Measurements from ENCODE around the gene CENPX. TPM values are rescaled to one million over a fixed set of nuclear protein-coding genes. Genes with fewer than 3 reads are reported as not detected.
A peak's percentile ranks its signal among the peaks of the same experiment; 100 is the strongest.

Gene CENPX
- total RNA-seq, 1 donor from 2014 or later: 59.9 TPM

- peak; percentile 88 for DNase-seq
- Mint-ChIP-seq H3K27me3 (ENCODE audit: unreplicated experiment) (peaks cover 1% of the 10 kb centered on the region), H3K27ac (ENCODE audit: unreplicated experiment) (peak within 1 kb of the TSS; percentile 52), H3K36me3 (ENCODE audit: unreplicated experiment) (no peaks in the 10 kb centered on the region), H3K4me3 (ENCODE audit: unreplicated experiment) (peak within 1 kb of the TSS; percentile 87), H3K9me3 (ENCODE audit: unreplicated experiment) (no peaks in the 10 kb centered on the region), H3K4me1 (ENCODE audit: low read depth, unreplicated experiment) (no peaks in the 10 kb centered on the region)
- TF ChIP-seq CTCF (IDR thresholded peaks at IDR 0.05; ENCODE audit: partially characterized antibody, unreplicated experiment): no peak
These were observed 29.3 kb upstream of the CENPX start, which contains the start of the genes GPS1 and RFNG for GRCh38 chr17:82051776-82052637. Gene GPS1 (plus strand): TSS chr17:82051898. CDS start chr17:82051932, 34 bp downstream. Gene RFNG (minus strand): TSS chr17:82051811. CDS start chr17:82051766, 45 bp downstream.

- peaks cover under 1% of the 10 kb centered on the region for H3K4me1 Mint-ChIP-seq (ENCODE audit: low read depth, unreplicated experiment)
- no peaks in the 10 kb centered on the region for H3K9me3 Mint-ChIP-seq (ENCODE audit: unreplicated experiment)
- no peaks in the 10 kb centered on the region for H3K36me3 Mint-ChIP-seq (ENCODE audit: unreplicated experiment)
- DNase-seq: no peak
- peaks cover 1% of the 10 kb centered on the region for H3K27me3 Mint-ChIP-seq (ENCODE audit: unreplicated experiment)
- H3K27ac Mint-ChIP-seq (ENCODE audit: unreplicated experiment): peak overlapping the region; percentile 52
- H3K4me3 Mint-ChIP-seq (ENCODE audit: unreplicated experiment): peak overlapping the region; percentile 86
- no peak for TF ChIP-seq CTCF (IDR thresholded peaks at IDR 0.05; ENCODE audit: partially characterized antibody, unreplicated experiment)
These were observed 28.3 kb upstream of the CENPX start for GRCh38 chr17:82050761-82051641.

GRCh38 chr17:82050152-82050760 lies 27.6 kb upstream of the CENPX start:
- H3K9me3 Mint-ChIP-seq (ENCODE audit: unreplicated experiment): no peaks in the 10 kb centered on the region
- TF ChIP-seq CTCF (IDR thresholded peaks at IDR 0.05; ENCODE audit: partially characterized antibody, unreplicated experiment): no peak
- no peaks in the 10 kb centered on the region for H3K36me3 Mint-ChIP-seq (ENCODE audit: unreplicated experiment)
- H3K4me1 Mint-ChIP-seq (ENCODE audit: low read depth, unreplicated experiment): peaks cover 2% of the 10 kb centered on the region
- H3K4me3 Mint-ChIP-seq (ENCODE audit: unreplicated experiment): peak overlapping the region; percentile 86
- no peak for DNase-seq
- H3K27ac Mint-ChIP-seq (ENCODE audit: unreplicated experiment): no peak overlapping the region
- H3K27me3 Mint-ChIP-seq (ENCODE audit: unreplicated experiment): peaks cover 1% of the 10 kb centered on the region

- H3K27ac Mint-ChIP-seq (ENCODE audit: unreplicated experiment): no peak overlapping the region
- DNase-seq: no peak
- H3K36me3 Mint-ChIP-seq (ENCODE audit: unreplicated experiment): no peaks in the 10 kb centered on the region
- no peak overlapping the region for H3K4me3 Mint-ChIP-seq (ENCODE audit: unreplicated experiment)
- peaks cover 1% of the 10 kb centered on the region for H3K27me3 Mint-ChIP-seq (ENCODE audit: unreplicated experiment)
- TF ChIP-seq CTCF (IDR thresholded peaks at IDR 0.05; ENCODE audit: partially characterized antibody, unreplicated experiment): no peak
- H3K4me1 Mint-ChIP-seq (ENCODE audit: low read depth, unreplicated experiment): peaks cover 2% of the 10 kb centered on the region
- no peaks in the 10 kb centered on the region for H3K9me3 Mint-ChIP-seq (ENCODE audit: unreplicated experiment)
These were observed 26.9 kb upstream of the CENPX start for GRCh38 chr17:82049521-82049971.

Data from glutamatergic neuron (in vitro differentiated cells).